PC-9 (cell line): ENCODE measurements around the gene AOAH.

Experiments used
- CTCF ChIP-seq: fragments of 200-600 bp; sonication (generic); conservative IDR thresholded peaks from 2 replicates; pipeline ENCODE4 v1.6.1; 2017; ENCODE audit warnings: mixed run types, antibody characterized with exemption, mild to moderate bottlenecking, moderate library complexity
- EZH2 ChIP-seq: fragments of 200-600 bp; sonication (generic); IDR thresholded peaks from 2 replicates; pipeline ENCODE4 v1.8.0; 2017; ENCODE audit warnings: antibody characterized with exemption, low read depth

- no peak for TF ChIP-seq CTCF
- TF ChIP-seq EZH2, result no peak
Observed at GRCh38 chr7:36601601-36602000, 122.7 kb downstream of the AOAH start.
